GM21576 (cell line): ENCODE results near the gene RAMP3.

ENCODE experiments used
- ATAC-seq: cut with Tn5 transposase; IDR thresholded peaks from one replicate; pipeline ENCODE4 v1.9.1; 2021; ENCODE audit warnings: mild to moderate bottlenecking, moderate library complexity; ENCODE audit not compliant: unreplicated experiment

Gene RAMP3

DNA sequence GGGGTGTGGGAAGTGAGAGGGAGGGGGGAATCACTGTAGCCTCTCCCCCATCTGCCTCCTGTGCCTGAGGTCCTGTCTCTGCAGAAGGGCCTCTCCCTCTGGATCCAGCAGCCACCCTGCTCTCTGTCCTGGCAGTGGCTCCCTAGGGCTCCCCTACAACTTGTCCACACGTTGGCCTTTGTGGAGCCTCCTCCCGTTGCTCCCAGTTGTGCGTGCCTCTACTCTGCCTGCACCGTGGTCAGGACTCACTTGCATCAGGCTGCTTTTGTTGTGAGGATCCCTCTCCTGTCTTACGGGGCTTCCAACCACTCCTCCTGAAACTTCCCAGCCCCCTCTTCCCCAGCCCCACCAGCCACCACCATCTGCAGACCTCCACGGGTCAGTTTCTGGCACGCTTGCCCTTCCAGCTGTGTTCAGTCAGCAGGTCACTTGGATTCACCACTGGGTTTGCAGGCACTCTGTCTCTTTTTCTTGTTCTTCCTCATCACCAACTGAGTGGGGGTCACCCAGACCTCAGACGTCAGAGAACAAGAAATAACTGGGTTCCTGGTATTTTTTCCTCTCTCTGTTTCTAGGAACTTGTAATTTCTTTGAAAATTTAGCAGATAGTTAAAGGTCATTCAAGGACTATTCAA is 62.3 kb downstream of the RAMP3 start:
- no peak for ATAC-seq

DNA sequence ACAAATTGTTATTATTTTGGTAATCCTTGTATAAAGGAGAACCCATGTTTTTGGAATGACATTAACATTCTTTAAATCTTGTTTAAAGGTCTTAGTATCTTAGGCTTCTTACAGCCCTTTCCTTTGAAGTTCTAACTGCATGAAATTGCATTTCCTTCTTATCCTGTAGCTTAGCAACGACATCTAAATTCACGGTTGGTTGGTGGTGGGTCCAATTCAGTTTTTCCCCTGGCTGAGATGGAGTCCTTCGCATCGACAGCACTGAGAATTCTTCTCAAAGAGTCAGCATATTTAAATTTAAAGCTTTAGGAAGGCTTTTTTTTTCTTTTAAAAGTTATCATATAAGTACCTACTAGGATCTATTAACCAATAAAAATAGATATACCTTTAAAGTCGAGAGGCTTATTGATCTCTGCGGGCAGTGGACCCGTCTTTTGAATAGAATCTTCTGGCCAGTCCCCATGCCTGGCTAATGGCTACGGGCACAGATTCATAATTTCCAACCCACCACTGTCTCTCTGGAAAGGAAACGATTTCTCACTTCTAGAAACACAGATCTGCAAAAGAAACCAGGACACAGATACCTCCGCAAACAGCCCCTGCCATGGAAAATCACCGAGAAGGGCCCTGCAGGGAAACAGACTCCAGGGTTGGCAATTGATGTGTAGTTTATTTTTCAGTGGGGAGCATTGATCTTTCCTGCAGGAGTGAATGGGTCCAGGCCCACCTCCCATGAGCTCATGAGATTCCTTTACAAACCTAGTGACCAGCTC is 63.4 kb downstream of the RAMP3 start:
- no peak for ATAC-seq

DNA sequence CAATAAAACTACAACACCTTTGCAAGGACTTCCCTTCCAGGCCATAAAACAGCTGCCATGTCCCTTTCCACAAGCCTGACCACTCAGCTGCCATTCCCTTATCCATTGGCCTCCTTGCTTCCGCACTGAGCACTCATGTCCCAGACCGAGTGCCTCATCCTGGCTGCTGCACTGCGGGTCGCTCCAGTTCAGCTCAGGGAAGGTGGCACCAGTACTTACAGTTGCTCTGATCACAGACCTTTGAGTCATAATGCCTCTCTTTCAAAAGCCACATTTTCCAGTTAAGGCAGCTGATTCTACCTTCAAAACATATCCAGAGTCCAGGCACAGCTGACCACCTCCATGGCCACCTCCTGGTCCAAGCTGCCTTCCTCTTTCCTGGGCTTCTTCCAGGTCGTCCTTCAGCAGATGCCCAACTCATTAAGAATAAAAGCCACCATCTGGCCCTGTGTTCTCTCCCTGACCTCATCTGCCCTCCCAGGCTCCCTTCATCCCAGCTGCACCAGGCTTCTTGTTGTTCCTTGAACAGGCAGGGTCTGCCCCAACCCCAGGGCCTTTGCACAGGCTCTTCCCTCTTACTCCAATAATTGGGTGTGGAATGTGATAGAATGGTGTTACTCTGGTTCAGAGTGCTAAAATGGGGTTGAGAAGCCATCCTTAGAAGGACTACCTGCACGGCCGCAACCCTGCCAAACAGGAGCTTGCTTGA is 64.5 kb downstream of the RAMP3 start:
- ATAC-seq: no peak

DNA sequence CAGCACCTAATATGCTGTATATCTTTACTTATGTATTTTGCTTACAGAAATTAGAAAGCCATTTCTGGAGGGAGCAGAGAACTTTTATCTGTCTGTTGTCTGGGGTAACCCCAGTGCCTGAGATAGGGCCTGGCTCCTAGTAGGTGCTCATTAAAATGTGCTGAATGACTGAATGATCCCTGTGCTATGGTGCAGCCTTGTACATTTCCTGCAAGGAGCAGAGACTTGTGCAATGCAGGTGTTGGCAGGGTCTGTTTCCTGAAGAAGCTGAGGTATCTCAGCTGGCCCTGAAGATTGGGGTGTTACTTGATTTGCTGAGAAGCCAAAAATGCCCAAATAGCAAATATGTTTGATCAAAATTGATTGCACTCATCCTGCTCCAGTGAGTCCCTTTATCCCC is 65.5 kb downstream of the RAMP3 start:
- no peak for ATAC-seq

DNA sequence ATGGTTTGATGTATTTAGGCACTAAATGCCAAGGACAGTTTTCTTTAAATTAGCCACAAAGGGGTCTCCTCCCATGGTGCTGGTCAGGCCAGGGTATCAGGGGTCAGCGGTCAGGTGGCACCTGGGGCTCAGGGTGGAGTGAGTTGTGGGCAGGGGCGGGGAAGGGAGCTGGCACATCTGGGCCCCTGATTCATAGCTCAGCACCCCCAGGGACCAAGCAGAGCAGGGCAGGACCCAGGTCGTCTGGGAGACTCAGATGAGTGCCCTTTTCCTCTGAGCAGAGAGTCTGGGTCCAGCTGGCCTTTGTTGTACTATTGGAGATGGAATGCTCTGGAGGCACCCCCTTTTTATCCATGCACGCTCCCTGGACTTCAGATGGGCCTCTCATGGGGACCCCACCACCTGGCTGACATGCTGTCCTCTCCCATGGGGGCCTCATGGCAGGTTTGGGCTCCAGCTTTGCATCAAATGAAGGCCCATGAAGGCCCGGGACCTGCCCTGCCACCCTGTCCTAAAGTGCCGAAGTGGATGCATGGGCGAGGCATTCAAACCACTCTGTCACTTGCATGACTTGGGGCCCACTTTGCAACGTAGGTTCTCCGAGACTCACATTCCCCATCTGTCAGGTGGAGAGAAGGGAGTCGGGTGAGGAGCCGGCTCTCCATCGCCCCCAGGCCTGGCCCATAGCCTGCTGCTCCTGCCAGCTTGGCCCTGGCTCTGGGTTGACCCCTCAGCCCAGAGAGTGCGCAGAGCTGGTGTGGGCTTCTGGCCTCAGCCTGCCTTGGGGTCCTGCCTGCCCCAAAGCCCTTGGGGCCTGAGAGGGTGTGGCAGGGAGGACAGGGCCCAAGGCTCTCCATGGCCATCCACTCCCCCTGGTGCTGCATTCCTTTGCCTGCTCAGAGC is 66.4 kb downstream of the RAMP3 start:
- no peak for ATAC-seq

DNA sequence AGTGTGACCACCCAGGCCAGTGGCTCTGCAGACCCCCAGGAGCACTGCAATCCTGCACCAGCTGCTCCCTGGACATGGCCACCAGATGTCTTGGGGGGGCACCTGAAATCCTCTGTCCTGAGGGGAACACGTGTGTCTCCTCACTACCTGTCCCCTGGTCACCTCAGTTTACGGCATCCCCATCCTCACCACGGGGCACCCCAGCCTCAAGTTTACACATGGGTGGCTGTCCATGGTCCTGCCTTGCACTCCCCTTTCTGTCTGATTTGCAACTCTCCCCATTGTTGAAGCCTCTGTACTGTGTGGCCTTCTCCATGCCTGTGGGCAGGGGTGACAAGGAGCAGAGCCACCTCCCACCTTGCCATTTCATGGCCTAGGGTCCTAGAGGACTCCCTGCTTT is 67.2 kb downstream of the RAMP3 start:
- ATAC-seq: no peak

DNA sequence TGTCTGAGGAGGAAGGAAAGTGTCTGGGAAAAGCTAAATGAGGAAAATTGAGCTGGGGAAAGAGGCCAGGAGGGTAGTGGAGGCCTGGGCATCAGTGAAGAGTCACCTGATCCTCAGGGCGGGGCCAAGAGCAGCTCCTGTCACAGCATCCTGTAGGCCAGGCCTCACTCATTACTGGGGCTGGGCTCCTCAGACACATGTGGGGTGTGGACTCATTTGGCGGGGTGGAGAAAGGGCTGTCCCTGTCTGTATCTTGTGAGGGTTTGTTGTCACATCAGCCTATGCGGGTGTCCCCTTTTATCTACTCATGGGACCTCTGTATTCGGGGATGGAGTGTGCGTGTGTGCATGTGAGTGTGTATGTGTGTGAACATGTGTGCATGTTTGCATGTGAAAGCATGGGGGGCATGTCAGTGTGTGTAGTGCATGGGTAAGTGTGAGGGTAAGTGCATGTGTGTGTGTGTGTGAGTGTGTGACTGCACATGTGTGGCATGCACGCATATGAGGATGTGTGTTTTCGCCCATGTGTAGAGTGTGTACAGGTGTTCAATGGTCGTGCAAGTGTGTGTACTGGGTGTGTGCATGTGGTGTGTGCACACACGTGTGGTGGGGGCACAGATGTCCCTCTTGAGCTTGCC is 67.8 kb downstream of the RAMP3 start:
- no peak for ATAC-seq

DNA sequence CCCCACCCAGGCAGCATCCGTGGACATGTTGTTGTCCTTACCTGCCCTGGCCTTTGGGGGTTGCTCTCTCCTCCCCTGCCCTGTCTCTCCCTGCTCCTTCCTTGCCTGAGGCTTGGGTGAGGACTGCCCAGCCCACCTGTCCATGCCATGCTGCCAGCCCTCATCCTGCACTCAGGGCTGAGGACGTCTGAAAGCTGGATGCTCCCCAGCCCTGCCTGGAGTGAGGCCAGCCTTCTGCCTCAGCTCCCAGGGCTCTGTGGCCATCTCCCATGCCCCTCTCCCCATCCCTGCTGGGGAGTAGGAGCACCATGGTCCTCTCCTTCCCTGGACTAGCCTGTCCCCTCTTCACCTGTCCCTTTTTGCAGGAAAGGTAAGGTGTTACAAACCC is 68.4 kb downstream of the RAMP3 start:
- ATAC-seq: no peak

DNA sequence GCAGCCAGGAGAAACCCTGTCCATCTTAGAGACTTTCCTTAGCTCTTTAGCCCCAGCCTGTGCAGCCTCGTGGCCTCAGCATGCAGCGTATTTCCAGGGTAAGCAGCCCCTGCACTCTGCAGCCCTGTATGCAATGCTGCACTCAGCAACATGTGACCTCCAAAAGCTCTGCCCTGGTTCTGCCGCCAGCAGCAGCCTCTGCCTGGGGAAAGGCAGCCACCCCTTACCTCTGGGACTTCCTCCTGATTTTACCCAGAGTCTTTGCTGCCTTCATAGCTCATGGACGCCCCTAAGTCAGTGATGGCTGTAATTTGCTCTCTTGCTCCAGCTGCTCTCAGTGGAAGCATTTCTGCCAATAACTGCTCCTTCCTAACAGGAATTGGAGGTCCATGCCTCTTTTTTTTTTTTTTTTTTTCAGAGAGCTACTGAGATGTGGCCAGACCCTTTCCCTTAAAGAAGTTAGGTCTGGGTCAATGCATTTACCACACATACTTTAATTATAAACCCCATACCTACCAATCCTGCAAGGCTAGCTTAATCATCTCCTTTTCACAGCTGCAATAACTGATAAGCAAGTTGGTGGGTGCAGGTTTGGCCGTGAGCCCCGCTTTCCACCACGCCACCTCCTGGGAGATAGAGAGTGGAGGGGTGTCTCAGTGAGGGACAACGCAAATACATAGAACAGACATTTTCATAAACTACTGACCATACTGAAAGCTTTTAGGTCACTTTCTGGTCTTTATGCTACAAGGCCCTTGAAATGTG is 71.7 kb downstream of the RAMP3 start:
- no peak for ATAC-seq

DNA sequence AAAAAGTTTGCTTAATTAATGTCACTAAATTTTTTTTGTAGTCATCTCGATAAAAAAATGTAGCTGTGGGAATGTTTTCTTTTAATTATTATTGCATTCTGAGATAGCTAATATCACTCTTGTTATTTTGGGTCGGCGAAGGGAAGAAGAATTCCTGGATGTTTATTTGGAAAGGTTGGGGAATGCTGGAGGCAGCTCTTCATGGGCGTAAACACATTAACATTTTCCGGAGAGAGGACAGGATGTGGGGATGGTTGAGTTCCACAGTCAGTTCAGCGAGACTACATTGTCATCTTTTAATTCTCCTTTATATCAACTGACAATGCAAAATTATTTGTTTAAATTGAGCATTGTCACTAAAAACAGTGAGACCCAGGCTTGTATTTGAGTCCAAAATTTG is 72.5 kb downstream of the RAMP3 start:
- ATAC-seq: no peak

DNA sequence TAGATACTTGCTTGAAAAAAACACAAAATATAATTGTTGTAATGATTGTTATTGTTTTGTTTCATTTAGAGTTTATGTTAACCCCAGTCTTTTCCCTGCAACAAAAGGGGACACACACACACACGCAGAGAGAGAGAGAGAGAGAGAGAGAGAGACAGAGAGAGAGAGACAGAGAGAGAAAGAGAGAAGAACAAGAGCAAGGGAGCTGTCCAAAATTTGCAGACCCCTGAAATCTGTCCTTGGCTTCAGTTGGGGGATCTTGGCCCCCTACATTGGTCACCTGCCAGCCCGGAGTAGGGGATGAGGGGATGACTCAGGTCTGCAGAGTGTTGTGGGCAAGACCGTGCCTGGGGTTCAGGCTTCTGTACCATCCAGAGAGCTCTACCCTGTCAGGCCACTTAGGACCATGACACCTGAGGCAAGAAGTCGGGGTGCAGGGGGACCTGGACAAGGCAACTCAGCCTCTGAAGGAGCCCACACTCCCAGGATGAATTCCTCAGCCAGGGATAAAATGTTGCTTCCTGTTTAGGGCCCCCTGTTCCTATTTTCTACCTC is 73.1 kb downstream of the RAMP3 start:
- no peak for ATAC-seq

DNA sequence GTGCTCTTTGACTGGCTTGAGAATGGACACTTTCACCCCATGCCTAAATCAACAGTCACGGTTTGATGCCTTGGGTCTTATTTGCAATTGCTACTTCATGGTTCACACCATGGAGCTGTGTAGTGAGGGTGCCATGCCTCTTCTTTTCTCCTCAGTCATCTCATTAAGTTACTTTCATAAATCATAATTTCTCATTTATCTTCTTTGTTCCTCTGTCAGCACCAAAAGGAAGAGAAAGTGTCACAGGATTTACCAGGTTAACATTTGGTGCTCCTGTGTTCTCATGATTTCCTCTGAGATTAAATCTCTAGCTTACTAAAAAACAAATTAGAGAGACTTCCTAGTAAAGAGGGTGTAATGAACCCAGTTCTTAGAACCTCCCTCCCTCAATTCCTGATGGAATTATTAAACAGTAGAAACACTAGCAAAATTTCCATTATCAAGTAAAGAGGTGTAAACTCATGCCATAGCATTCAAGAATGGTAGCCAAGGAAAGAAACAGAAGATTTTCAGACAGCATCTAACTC is 75.7 kb downstream of the RAMP3 start:
- ATAC-seq: no peak
